AG08395 (cell line): ENCODE data around the gene MGAT3.
"Not testable (repeated sequence)": the region's sequence is repeated elsewhere in the genome, so short reads cannot be mapped to it uniquely, and the experiment has no call there.

Experiments
- DNase-seq: peaks from one replicate; pipeline ENCODE4 v3.0.0; 2012; ENCODE audit warnings: mixed read lengths, low spot score

Gene MGAT3

GRCh38 chr22:39514373-39514973 lies 57.7 kb downstream of the MGAT3 start:
- no peak for DNase-seq

- DNase-seq: no peak
Observed at GRCh38 chr22:39515266-39516050, 58.6 kb downstream of the MGAT3 start.

DNA sequence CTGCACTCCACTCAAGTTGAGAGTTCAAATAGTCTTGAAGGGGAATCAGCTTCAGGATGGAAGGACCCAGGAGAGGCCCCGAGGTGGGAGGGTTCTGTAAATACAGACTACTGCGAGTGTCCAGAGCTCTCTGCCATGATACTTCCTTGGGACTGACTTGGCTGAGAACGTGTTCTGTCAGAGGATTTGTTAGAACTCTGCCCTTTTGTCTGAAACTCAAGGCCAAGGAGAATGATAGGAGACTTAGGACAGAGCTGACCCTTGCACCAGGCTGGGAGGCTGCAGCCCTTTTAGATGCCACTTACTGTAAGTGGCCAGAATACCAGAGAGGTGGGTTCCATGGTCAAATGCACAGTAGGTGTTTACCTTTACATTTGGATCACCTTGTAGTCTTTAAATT lies 60.7 kb downstream of the MGAT3 start:
- no peak for DNase-seq

DNA sequence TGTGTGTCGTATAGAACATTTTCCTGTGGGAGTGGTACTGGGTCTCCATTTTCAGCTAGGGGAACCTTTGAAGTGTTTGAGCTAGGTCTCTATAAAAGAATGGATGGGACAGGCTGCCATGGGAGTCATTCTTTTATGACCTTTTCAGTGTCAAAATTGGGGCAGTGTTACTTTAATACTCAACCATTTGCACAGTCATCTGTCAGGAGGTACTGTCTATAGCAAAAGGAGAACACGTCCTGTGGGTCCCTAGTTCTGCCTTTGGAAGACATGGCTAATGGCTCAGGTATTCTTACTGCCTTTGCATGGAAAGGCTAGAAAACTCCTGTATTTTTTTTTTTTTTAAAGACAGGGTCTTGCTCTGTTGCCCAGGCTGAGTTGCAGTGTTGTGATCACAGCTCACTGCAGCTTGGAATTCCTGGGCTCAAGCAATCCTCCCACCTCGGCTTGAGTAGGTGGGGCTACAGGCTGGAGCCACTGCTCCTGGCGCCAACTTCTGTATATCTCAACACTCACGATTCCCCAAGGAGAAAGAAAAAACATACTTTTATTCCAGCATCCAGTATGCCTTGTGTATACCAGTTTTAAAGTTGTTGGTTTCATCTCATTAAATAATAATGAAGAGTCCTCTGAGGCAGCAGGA lies 61.5 kb downstream of the MGAT3 start:
- DNase-seq: no peak

- peak; percentile 67 for DNase-seq
Observed at GRCh38 chr22:39518996-39519680, 62.3 kb downstream of the MGAT3 start.

DNA sequence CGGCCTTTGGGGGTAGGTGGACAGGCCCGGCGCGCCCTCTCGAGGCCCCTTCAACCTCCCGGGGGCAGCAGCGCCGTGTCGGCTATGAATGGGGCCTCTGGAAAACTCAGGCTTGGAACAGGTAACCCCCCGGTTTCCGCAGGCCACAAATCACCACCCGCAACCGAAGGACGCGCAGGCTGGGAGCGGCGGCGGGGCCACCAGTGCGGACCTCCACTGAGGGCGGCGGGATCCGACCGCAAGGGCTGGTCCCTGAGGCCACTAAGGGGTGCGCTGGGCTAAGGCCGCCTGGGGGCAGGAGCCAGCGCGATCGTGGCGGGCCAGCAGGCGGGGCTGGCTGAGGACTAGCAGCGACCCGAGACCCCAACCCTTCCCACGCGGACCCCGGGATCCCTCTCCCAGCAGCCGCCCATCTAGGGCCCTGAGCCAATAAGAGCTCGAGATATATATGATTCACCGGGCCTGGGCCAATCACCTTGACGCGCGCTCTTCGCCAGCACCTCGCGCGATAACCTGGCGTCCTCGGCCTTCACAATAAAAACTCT lies 62.9 kb downstream of the MGAT3 start:
- peak; percentile 97 for DNase-seq

DNA sequence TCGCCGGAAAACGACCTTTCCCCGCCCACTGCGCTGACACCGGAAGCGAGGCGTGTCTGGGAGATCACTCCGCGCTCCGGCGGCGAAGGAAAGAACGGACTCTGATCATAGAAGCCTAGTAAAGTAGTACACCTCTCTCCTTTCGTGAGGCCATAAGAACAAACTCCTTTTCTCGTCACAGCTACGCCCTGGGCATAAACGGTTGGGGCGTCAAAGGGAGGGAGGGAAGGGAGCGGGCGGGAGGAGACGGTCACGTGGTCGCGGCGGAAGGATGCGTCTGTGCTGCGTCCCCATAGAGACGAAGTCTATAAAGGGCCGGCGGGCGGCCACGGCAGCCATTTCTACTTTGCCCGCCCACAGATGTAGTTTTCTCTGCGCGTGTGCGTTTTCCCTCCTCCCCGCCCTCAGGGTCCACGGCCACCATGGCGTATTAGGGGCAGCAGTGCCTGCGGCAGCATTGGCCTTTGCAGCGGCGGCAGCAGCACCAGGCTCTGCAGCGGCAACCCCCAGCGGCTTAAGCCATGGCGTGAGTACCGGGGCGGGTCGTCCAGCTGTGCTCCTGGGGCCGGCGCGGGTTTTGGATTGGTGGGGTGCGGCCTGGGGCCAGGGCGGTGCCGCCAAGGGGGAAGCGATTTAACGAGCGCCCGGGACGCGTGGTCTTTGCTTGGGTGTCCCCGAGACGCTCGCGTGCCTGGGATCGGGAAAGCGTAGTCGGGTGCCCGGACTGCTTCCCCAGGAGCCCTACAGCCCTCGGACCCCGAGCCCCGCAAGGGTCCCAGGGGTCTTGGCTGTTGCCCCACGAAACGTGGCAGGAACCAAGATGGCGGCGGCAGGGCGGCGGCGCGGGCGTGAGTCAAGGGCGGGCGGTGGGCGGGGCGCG lies 63.7 kb downstream of the MGAT3 start, which contains the start of gene ATF4:
Gene ATF4, plus strand, starts transcription at position 337 of the 880 bp plus-strand sequence. CDS start 884 bp downstream, outside the sequence.
- DNase-seq: peak; percentile 72

GRCh38 chr22:39521106-39521885 lies 64.5 kb downstream of the MGAT3 start:
- DNase-seq: not testable (repeated sequence)

DNA sequence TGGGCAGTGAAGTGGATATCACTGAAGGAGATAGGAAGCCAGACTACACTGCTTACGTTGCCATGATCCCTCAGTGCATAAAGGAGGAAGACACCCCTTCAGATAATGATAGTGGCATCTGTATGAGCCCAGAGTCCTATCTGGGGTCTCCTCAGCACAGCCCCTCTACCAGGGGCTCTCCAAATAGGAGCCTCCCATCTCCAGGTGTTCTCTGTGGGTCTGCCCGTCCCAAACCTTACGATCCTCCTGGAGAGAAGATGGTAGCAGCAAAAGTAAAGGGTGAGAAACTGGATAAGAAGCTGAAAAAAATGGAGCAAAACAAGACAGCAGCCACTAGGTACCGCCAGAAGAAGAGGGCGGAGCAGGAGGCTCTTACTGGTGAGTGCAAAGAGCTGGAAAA lies 65.3 kb downstream of the MGAT3 start:
- not testable (repeated sequence) for DNase-seq

- no peak for DNase-seq
Observed at GRCh38 chr22:39522567-39523300, 65.9 kb downstream of the MGAT3 start.

GRCh38 chr22:39524089-39524752 lies 67.4 kb downstream of the MGAT3 start:
- DNase-seq: no peak

- DNase-seq: no peak
Observed at GRCh38 chr22:39524753-39525657, 68.2 kb downstream of the MGAT3 start.

DNA sequence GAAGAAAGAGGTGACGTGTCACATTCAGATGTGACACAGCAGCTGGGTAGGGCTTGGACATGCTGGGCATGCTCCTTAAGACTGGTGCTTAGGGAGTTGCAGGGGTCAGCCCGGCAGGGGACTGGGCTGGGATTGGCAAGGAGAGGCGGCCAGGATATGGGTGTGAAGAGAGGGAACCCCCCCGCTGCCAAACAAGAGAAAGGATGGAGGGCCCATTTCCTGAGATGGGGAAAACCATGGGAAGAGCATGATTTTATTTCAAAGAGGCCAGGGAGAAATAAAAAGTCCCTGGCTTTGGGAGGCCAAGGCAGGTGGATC lies 68.8 kb downstream of the MGAT3 start:
- no peak for DNase-seq

DNA sequence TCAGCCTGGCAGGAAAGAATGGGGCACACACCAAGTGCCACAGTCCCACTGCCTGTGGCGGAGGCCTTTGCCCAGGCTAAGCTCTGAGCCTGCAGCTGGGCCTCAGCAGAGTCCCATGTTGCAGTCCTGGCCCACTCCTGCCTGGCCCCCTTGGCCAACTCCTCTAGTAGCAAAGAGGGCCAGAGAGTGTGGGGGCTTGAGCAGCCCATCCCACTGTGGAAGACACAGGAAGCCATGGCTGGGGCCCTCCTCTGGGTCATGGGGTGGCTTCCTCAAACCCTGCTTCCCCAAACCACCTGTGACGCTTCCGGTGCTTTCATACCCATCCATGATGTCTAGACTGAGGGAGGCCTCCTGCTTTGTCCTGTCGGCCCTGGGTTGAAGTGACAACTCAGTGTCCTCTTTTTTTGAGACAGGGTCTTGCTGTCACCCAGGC lies 69.9 kb downstream of the MGAT3 start:
- DNase-seq: no peak

DNA sequence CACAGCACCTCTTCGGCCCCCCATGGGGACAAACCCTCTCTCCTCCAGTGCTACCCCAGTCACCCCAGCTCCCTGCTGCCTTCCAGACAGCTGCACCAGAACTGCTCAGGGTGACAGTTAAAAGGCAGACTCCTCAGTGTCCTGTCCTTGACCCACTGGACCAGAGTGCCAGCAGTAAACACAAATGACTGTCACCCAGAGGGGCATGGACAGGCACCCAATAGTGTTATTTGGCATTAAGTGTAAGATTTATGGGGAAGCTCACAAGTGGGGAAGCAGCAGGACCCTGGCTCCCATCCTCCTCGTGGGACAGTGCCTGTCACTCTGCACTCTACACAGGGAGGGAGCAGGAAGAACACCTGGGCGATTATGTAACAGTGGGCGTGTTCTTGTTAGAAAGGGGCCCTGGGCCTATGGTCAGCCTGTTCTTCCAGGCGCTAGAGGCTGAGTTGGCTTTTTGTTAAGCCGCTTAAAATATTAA lies 70.7 kb downstream of the MGAT3 start:
- no peak for DNase-seq

GRCh38 chr22:39528080-39528661 lies 71.4 kb downstream of the MGAT3 start:
- no peak for DNase-seq

DNA sequence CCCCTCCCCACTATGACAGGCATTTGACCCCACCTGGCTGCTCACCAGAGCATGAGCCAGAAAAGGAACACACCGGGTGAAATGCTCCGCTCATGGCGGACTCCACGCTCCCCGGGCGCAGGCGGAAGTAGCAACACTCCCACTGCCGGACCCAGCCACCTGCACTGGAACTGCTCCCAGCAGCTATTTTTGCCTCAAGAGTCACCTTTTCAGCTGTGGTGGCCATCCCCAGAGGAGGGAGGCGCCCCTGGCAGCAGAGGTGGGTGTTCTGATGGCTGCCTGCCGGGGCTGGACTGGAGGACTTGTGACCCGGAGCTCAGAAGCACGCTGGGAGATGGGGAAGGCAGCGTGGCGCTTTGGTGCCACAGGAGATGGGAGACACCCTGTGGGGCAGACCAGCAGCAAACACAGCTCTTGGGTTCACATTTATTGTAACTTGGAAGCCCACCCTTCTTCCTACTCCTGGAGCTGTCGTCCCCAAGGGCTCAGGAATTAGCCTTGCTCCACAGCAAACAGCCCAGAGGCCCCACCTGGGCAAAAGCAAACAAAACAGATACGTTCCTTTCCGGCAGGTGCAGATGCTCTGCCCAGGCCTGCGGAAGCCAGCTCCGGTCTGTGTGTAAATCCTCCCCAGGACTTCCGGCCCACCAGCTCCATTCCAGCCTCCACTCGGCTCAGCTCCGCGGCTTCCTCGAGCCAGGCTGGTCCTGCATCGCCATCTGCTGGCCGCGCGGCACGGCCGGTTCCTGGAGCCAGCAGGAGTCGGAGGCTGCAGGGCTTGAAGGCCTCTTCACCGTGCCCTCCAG lies 72.1 kb downstream of the MGAT3 start:
- DNase-seq: peak; percentile 85
